NCI-H82 treated with DMSO at 0.1 percent for 48 hours (cell line): ENCODE results near the gene ZNF555.
"Not testable (repeated sequence)": the region's sequence is repeated elsewhere in the genome, so short reads cannot be mapped to it uniquely, and the experiment has no call there.

ENCODE experiments used
- DNase-seq: peaks from one replicate; lab custom pipeline; 2025; ENCODE audit not compliant: unreplicated experiment; lab: John Stamatoyannopoulos, UW

Gene ZNF555

DNA sequence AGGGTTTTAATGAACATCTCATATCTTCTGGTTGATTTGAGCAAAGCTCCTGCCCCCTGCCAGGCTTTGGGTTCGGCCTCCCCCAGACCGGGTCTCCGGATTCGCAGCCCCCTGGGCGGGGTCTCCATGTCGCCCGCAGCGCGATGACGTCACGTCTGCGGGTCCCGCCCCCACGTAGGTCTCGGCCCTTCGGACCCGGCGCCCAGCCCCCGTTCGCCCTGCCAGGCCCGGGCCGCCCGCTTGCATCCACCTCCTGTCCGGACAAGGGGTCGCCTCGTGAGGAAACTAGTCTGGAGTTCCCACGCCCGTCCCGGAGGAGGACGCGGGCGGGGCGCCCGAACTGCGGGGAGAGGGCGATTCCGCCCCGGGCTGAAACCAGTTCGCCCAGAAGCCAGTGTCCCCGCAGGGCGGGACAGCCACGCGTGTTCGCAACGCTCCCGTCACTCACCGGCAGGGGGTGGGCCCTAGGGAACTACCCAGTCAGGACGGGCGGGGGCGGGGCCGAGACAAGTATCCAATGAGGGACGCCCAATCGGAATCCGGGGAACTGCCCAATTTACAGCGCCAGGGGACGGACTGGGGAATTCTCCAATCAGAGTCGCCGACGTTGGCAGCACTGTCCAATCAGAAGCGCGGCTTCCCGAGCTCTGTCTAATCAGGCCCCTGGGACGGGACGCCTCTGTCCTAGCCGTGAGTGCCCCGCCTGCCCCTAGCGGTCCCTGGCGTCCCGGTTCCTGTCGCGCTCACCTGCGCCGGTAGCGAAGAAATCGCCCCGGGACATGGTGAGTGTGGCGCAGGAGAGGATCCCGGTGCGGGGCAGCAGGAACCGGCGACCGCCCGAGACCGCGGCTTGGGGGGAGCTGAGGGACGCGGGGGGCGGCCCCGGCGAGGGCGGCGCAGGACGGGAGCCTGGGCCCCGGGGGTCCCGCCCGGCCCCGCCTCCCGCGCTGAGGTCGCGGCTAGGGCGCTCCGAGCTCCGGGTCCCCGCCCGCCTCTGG, at the start of gene ZNF555:
ZNF555 (plus strand) TSS at position 682 of the 998 bp plus-strand sequence; CDS start at position 780, 98 bp downstream.
- peak; percentile 95 for DNase-seq

DNA sequence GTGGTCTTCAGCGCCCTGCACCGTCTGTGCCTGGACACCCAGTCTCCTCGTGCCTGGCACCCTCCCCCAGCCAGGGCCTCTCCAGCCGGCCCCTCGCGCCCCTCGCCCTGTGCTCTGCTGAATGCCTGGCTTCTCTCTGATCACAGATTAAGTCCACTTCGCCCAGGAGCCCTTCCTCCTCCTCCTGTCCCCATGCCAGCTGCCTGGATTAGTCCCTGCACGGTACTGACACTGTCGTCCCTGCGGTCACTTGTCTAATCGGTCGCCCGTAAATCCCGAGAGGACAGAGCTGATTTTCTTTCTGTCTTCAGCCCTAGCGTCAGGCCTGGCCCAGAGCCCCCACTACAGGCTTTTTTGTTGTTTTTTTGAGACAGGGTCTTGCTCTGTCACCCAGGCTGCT, 49.4 kb upstream of the ZNF555 start:
- peak; percentile 10 for DNase-seq

DNA sequence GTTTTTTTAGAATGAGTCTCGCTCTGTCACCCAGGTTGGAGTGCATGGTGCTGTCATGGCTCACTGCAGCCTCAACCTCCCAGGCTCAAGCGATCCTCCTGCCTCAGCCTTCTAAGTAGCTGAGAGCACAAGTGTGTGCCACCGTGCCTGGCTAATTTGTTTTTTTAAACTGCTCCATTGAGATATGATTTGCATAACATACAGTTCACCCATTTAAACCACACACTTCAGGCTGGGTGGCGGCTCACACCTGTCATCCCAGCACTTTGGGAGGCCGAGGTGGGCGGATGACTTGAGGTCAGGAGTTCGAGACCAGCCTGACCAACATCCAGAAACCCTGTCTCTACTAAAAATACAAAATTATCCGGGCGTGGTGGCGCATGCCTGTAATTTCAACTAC, 48.6 kb upstream of the ZNF555 start:
- not testable (repeated sequence) for DNase-seq

DNA sequence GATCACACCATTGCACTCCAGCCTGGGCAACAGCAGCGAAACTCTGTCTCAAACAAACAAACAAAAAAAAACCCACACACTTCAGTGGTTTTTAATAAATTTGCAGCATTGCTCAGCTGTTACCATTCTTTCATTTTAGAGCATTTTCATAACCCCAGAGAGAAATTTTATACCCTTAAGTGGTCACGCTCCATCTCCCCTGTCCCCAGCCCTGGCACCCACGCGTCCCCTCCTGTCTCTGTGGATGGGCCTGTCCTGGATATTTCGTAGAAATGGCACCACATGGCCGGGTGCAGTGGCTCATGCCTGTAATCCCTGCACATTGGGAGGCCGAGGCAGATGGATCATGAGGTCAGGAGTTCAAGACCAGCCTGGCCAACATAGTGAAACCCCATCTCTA, 48.1 kb upstream of the ZNF555 start:
- no peak for DNase-seq

DNA sequence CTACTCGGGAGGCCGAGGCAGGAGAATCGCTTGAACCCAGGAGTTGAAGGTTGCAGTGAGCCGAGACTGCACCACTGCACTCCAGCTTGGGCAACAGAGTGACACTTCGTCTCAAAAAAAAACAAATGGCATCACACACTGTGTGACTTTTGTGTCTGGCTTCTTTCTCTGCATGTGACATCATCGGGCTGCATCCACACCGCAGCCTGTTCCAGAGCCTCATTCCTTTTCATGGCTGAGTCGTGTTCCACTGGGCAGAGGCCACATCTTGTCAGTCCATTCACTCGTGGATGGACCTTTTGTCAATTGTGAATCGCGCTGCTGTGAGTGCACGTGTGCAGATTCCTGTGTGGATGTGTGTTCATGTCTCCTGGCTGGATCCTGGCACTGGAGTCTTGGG, 47.7 kb upstream of the ZNF555 start:
- DNase-seq, result no peak

DNA sequence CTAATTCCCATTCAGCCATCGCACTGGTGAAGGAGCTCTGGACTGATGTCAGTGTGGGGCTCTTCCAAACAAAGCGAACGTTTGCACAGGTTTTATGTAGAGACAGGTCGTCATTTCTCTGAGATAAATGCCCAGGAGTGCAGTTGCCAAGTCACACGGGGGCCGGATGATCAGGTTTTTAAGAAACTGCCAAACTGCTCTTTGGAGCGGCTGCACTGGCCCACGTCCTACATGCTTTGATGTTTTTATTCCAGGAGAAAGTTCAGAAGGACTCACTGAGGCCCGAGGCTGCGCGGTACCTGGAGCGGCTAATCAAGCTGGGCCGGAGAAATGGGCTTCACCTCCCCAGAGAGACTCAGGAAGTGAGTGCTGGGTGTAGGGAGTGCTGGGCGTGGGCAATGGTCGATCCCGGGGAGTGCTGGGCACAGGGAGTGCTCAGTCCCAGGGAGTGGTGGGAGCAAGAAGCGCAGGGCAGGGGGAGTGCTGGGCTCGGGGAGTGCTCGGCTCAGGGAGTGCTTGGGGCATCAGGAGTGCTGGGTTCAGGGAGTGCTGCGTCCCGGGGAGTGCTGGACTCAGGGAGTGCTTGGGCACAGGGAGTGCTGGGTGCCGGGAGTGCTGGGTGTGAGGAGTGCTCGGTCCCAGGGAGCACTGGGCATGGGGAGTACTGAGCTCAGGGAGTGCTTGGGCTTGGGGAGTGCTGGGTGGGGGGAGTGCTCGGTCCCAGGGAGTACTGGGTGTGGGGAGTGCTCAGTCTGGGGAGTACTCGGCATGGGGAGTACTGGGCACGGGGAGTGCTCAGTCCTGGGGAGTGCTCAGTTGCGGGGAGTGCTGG, 45.2 kb upstream of the ZNF555 start:
- DNase-seq, result no peak

DNA sequence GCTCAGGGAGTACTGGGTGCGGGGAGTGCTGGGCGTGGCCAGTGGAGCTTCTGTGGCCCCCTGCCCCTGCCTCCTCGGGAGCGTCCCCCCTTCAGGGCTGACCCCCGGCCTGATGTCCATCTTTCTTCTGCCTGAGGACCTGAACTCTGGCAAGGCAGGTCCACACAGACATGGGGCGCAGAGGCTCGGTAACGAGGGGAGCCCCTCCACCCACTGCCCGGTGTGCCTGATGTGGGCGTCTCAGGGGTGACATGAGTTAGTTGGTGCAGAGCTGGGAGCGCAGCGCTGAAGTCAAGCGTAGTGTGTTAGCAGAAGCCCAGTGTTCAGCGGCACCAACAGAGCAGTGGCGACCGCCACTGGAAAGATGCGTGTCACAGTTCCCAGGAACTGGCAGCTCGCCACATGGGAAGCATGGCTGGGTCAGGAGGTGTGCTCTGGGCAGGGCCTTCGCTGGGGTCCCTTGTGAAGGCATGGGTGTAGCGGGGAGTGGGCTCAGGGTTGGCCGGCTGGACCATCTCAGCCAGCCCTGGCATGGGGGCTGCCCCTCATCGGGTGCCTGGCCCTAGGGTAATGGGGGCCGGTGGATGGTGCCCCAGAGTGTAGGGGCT, 44.5 kb upstream of the ZNF555 start:
- DNase-seq, result no peak

DNA sequence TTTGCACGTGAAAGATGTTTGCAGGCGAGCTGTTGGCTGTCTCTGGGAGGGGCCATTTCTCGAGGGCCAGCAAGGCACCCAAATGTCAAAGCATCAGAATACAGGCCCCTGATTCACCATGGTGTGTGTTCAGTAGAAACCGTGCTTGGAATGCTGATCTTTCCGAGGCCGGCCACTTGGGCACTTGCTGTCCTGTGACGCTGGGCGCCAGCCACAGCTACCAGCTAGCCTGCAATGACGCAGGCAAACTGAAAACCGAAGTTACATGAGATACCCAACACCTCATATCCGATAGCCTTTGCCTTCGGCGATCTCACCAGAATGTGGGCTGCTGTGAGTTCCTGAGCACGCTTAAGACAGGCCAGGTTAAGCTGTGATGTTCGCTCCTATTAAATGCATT, 44.0 kb upstream of the ZNF555 start:
- DNase-seq, result no peak

DNA sequence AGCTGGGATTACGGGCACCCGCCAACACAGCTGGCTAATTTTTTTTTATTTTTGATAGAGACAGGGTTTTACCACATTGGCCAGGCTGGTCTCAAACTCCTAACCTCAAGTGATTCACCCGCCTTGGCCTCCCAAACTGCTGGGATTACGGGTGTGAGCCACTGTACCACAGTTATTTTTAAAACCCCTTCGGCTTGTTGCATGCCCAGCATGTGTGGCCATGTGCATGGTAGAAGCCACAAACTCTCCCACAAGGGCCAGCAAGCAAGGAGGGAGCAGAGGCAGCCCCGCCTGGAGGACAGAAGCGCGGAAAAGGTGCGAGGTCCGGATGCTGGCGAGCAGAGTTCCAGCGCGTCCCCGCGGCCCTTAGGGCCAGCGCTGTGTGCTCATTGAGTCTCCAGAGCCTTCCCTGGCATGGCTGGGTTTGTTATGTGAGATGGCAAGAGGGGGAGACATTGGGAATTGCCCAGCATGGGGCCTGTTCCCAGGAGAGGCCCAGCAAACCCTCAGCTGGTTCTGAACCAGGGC, 43.1 kb upstream of the ZNF555 start:
- DNase-seq, result no peak

DNA sequence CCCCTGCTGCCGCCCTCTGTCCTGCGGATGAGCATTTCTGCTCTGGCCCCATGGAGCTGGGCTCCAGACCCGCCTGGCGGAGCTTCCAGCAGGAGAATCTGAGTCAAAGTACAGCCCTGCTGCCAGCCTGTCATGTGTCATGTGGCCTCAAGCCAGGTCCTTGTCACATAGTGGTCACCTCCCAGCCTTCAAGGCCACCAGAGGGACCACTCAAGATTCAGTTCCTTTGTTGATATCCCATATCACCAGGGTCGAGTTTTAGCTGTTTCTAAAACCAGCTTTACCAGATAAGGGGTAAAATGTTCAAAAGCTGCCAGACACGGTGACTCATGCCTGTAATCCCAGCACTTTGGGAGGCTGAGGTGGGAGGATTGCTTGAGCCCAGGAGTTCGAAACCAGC, 42.5 kb upstream of the ZNF555 start:
- no peak for DNase-seq

DNA sequence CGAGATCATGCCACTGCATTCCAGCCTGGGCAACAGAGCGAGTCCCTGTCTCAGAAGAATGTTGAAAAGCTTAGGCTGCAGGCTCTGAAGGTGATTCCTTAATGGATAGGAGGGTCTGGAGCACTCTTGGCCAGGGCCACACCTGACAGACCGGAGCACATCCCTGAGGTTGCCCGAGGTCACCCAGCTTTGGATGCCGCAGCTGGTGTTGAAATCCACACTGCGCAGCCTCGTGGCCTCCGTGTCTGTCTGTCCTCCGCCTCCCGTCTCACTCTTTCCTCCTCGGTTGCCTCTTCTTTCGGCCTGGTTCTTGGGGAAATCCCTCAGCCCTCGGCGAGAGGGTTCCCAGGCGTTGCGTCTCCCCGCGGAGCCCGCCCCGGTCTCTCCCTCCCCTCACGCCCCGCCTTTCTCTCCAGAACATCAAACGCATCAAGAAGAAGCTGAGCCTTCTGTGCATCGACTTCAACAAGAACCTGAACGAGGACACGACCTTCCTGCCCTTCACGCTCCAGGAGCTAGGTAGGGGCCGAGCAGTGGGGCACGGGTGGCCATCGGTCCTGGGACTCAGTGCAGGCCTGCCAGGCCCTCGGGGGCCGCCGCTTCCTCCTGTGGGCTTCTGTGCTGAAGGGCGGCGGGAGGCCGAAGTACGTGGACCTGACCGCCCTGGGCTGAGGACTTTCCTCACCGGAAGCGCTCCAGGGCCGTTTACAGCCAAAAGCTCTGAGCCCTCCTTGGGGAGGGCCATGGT, 41.8 kb upstream of the ZNF555 start:
- DNase-seq, result no peak

DNA sequence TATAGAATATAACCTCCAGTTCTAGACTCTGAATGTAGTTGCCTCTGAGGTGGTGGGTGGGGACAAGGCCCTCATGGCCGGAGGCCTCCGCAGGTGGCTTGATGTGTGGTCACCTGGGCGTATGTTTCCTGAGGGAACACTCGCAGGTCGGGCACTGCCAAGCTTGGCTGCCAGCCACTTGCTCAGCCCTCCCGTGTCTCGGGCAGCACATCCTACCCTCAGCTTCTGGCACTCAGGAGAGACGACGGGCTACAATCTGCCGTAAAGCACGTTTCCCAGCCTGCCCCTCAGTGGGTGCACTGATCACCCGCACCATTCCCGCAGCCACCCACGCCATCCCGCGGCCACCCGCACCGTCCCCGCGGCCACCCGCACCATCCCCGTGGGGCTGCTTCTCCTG, 40.8 kb upstream of the ZNF555 start:
- no peak for DNase-seq

DNA sequence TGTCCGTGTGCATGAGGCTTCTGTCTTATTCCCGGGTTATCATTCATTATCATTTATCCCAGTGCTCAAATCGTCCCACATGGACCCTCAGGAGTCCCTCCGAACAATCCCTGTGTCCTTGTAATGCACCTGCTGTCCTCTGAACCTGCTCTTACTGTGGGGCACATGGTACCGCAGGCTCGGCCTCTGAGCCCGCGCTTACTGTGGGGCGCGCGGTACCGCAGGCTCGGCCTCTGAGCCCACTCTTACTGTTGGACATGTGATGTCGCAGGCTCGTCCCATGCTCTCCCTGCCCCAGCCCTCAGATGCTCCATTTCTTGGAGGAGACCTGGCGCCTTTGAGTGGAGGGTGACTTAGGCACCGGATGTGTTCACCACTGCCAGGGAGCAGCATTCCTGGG, 38.4 kb upstream of the ZNF555 start:
- DNase-seq, result no peak

DNA sequence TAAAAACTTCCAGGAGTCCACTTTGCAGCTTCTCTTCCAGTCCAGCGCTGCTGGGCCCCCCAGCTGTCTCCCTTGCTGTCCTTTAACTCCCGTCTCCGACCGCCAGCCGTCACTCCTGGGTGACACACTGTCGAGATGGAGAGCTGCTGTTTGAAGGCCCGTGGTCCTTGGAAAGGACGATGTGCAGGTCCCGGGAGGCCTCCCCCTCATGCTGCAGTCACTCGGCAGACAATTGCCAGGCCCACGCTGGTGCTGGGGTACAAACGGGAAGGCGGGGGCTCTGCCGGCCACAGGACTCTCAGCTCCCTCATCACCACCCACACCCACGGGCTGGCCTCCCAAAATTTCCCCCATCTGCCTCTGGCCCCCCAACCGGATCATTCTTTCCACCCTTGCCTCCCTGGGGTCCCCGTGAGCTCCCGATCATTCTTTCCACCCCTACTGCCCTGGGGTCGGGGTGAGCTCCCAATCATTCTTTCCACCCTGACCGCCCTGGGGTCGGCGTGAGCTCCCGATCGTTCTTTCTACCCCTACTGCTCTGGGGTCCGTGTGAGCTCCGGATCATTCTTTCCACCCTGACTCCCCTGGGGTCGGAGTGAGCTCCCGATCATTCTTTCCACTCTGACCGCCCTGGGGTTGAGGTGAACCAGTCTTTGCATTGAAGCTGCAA, 37.7 kb upstream of the ZNF555 start:
- DNase-seq, result no peak

DNA sequence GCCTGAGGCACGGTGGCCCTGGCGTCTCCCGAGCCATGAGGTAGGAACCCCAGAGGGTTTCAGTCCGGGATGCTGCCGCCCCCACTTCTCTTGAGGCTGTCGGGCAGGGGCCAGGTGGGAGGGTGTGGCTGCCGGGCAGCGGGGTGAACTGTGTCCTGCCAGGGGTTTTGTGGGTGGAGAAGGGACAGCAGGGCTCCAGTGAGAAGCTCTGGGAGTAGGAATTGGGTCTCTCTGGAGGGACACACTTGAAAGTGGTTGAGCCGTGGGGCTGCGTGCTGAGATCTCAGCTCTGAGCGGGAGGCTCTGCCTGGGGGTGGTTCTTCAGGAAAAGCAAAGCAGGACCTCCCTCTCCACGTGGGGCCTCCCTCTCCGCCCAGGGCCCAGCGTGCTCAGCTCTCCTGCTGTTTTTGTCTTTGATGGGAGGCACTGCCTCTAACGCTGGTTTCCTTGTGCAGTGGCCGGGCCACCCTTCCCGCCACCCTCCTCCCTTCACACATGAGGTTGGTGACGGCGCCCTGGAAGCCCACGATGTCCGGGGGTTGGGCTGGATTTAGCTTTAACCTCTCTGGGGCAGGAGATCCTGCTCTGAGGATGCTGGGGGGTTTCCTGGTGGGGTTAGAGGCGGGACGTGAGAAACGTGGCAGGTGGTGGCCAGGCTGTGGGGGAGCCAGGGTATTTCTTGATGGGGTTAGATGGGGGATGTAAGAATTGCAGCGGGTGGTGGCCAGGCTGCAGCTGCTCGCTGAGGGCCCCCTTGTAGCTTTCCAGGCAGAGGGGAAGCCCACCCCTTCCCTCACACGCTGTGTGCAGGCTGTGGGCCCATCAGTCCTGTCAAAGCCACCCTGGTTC, 36.9 kb upstream of the ZNF555 start:
- DNase-seq, result no peak

DNA sequence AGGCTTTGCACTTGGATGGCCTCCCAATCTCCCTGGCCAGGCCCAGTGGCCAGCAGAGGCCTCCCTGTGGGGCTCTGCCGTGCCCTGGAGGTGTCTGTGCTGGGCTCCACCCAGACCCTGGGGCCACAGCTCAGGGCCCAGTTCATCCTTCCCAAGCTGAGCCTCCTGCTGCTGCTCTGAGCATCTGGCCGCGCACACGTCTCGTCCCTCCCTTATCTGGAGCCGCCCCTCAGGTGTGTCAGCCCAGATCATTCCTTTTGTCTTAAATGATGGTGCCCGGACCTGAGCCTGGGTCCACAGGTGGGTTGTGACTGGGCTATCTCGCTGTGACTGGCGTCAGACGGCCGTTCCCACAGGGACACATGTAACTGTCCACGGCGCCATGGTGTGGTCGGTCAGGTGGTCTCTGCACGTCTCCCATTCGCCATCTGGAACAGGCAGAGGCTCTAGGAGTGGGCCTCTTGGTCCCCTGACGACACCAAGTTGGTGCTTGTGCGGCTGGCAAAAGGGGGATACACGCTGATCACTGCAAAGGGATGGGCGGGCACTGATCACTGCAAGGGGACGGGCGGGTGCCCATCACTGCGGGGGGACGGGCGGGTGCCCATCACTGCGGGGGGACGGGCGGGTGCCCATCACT, 35.9 kb upstream of the ZNF555 start:
- DNase-seq, result no peak

DNA sequence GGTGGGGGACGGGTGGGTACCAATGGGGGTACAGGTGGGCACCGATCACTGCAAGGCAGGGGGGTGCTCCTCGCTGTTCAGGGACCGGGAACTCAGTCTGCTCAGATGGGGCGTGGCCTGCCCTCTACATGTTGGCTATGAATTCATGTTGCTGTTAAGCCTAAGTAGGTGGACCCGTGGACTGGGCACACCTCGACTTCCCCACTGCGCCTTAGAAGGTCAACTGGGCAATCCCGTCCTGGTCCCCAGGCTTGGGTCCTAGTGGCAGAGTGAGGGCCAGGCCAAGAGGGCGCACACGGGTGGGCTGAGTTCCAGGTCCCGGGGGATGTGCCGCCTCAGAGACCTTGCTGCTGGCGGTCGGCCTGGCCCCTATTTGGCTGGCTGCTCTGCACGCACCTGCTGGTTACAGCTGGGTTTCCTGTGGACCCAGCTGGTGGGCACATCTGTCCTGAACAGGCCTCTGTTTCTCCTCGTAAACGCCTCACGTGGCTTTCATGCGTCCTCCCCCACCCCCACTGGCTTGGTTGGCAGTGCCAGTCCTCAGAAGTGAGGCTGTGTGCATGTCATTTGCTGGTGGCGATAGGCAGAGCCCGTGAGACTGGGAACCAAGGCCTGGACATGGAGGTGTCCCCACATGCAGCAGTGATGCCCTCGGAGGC, 35.2 kb upstream of the ZNF555 start:
- DNase-seq, result no peak

DNA sequence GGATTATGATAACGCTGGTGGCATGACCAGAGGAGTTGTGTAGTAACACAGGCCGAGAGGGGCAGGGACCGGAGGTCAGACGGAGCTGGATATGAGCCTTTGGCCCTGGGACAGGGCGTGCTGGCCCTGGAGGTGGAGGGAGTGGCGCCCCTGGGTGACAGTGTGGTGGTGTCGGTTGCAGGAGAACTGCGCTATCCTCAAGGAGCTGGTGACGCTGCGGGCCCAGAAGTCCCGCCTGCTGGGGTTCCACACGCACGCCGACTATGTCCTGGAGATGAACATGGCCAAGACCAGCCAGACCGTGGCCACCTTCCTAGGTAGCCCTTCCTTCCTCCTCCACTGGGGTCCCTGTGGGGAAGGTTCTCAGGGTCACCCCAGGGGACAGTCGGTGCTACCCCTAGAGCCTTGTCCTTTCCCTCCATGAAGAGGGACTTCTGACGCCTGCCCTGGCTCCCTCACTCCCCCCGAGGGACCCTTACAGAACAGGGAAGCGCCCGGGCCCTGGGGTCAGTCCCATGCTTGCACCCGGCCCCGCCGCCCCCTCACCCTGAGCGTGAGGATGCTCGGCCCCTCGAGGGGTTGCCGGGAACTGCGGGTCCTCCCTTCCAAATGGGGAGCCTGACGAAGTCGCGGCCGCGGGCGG, 34.4 kb upstream of the ZNF555 start:
- DNase-seq, result no peak
